Measurements from ENCODE around the gene INO80.

DNA sequence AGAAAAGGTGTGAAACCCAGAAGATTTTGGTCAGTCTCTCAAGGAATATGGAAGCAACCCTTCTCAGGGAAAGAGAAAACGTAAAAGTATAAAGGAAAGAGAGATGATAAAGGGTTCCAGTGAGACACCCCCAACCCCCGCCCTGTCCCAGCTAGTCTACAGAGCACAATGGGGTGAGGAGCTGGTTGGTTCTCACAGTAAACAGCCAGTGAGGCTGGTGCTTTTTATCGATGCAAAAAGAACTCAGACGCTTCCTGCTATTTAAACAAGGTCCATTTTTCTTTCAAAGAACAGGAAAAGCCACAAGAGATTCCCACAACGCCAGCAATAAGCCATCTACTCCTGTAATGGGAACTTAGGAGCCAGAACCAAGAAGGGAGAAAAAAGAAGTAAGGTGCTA lies 96.9 kb downstream of the INO80 start:
- no peak for TF ChIP-seq EZH2 (IDR thresholded peaks at IDR 0.05; ENCODE audit: borderline replicate concordance, low read depth, low read length, poor library complexity, severe bottlenecking)
- TF ChIP-seq, protein P1, sequence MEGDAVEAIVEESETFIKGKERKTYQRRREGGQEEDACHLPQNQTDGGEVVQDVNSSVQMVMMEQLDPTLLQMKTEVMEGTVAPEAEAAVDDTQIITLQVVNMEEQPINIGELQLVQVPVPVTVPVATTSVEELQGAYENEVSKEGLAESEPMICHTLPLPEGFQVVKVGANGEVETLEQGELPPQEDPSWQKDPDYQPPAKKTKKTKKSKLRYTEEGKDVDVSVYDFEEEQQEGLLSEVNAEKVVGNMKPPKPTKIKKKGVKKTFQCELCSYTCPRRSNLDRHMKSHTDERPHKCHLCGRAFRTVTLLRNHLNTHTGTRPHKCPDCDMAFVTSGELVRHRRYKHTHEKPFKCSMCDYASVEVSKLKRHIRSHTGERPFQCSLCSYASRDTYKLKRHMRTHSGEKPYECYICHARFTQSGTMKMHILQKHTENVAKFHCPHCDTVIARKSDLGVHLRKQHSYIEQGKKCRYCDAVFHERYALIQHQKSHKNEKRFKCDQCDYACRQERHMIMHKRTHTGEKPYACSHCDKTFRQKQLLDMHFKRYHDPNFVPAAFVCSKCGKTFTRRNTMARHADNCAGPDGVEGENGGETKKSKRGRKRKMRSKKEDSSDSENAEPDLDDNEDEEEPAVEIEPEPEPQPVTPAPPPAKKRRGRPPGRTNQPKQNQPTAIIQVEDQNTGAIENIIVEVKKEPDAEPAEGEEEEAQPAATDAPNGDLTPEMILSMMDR (conservative IDR thresholded peaks at IDR 0.05; ENCODE audit: low read depth, low read length) = no peak

Data from A673 (cell line).